B cell (primary cell): ENCODE measurements around the gene PLCB1. TPM values are rescaled to one million over a fixed set of nuclear protein-coding genes. Genes with fewer than 3 reads are reported as not detected.

Experiments used
- ATAC-seq: fragments of 200-7000 bp; cut with Tn5 transposase; one replicate; pipeline ENCODE4 v1.10.0; 2021; ENCODE audit warnings: low read depth, mild to moderate bottlenecking, moderate number of reproducible peaks, moderate library complexity
- CTCF ChIA-PET: fragments of 350-600 bp; sonication (Branson Sonifier 250); formaldehyde crosslinking; loops from one replicate; lab custom pipeline; 2021; ENCODE audit warnings: antibody characterized with exemption, inconsistent platforms; lab: Charles Lee
- POLR2A ChIA-PET: fragments of 350-600 bp; sonication (Branson Sonifier 250); formaldehyde crosslinking; loops from one replicate; lab custom pipeline; 2021; ENCODE audit warnings: antibody characterized with exemption; lab: Charles Lee
- DNase-seq: peaks from one replicate; pipeline ENCODE4 v3.0.0; 2013
- H2AFZ ChIP-seq: 2 replicates; pipeline ENCODE4 v1.6.1; 2012; ENCODE audit warnings: mild to moderate bottlenecking, low read depth, low read length; ENCODE audit not compliant: insufficient read depth, poor library complexity, severe bottlenecking
- H3K27ac ChIP-seq, 2 donors: 1 replicate in 1 of 2; 2 replicates in 1 of 2; pipeline ENCODE4 v1.5.1; 2012 to 2013; ENCODE audit warnings: low read length in 2 of 2, mild to moderate bottlenecking in 2 of 2, moderate library complexity in 1 of 2
- H3K27me3 ChIP-seq, 4 experiments: fragments of 200-600 bp in 1 of 4; sonication (generic) in 1 of 4; replicated peaks in 1 of 4; 1 replicate in 2 of 4; 2 replicates in 2 of 4; pipeline versions ENCODE4 v1.6.1 to v1.7.0; 2013 to 2016; ENCODE audit warnings: low read length in 3 of 4, mild to moderate bottlenecking in 2 of 4, mixed read lengths in 1 of 4, moderate library complexity in 1 of 4; ENCODE audit not compliant: insufficient read depth in 4 of 4, control insufficient read depth in 3 of 4; ENCODE audit errors: control extremely low read depth in 1 of 4
- H3K36me3 ChIP-seq, 2 experiments: replicated peaks in 1 of 2; 1 replicate in 1 of 2; 2 replicates in 1 of 2; pipeline versions ENCODE4 v1.6.1 to v1.7.1; 2013; ENCODE audit warnings: low read length in 1 of 2; ENCODE audit not compliant: insufficient read depth in 2 of 2, control insufficient read depth in 1 of 2; ENCODE audit errors: control extremely low read depth in 1 of 2, extremely low read depth in 1 of 2
- H3K4me1 ChIP-seq, 2 donors: fragments of 200-600 bp in 1 of 2; sonication (generic) in 1 of 2; 1 replicate in 1 of 2; 2 replicates in 1 of 2; pipeline versions ENCODE4 v1.5.1 to v1.6.1; 2013 to 2017; ENCODE audit warnings: low read length in 2 of 2; ENCODE audit not compliant: control insufficient read depth in 2 of 2, insufficient read depth in 2 of 2
- H3K4me2 ChIP-seq: replicated peaks from 2 replicates; pipeline ENCODE3; 2012; ENCODE audit warnings: mild to moderate bottlenecking, low read depth, low read length; ENCODE audit not compliant: poor library complexity, severe bottlenecking
- H3K4me3 ChIP-seq, 5 experiments: fragments of 200-600 bp in 1 of 5; sonication (generic) in 1 of 5; 1 replicate in 3 of 5; 2 replicates in 2 of 5; pipeline versions ENCODE4 v1.5.1 to v1.7.0; 2011 to 2016; ENCODE audit warnings: low read length in 4 of 5, mild to moderate bottlenecking in 4 of 5, low read depth in 2 of 5, control low read depth in 1 of 5, moderate library complexity in 1 of 5; ENCODE audit not compliant: insufficient read depth in 1 of 5; ENCODE audit errors: control extremely low read depth in 1 of 5, extremely low read depth in 1 of 5
- H3K79me2 ChIP-seq: fragments of 200-600 bp; sonication (generic); one replicate; pipeline ENCODE4 v1.6.0; 2016; ENCODE audit warnings: low read length; ENCODE audit not compliant: control insufficient read depth, insufficient read depth
- H3K9ac ChIP-seq: fragments of 200-600 bp; sonication (generic); 2 replicates; pipeline ENCODE4 v1.6.1; 2017; ENCODE audit warnings: mild to moderate bottlenecking, low read length, moderate library complexity
- H3K9me3 ChIP-seq, 3 donors: one replicate each; pipeline versions ENCODE4 v1.6.1 to v1.7.1; 2013; ENCODE audit warnings: low read length in 2 of 3; ENCODE audit not compliant: control insufficient read depth in 2 of 3, insufficient read depth in 1 of 3; ENCODE audit errors: control extremely low read depth in 1 of 3
- H4K20me1 ChIP-seq: 2 replicates; pipeline ENCODE4 v1.6.0; 2012; ENCODE audit warnings: mild to moderate bottlenecking, low read length; ENCODE audit not compliant: insufficient read depth, control insufficient read depth, poor library complexity, severe bottlenecking
- H3K27ac Mint-ChIP-seq: one replicate; pipeline ENCODE4 v1.8.0; 2021; ENCODE audit warnings: mixed read lengths
- H3K27me3 Mint-ChIP-seq: one replicate; pipeline ENCODE4 v1.8.0; 2021; ENCODE audit warnings: mixed read lengths
- H3K4me1 Mint-ChIP-seq: one replicate; pipeline ENCODE4 v1.8.0; 2021; ENCODE audit warnings: mixed read lengths
- H3K4me3 Mint-ChIP-seq: one replicate; pipeline ENCODE4 v1.8.0; 2021; ENCODE audit warnings: mixed read lengths
- H3K9me3 Mint-ChIP-seq: one replicate; pipeline ENCODE4 v1.8.0; 2022; ENCODE audit warnings: mixed read lengths; ENCODE audit not compliant: insufficient read depth
- EZH2 ChIP-seq: IDR thresholded peaks from 2 replicates; pipeline ENCODE4 v1.6.1; 2012; ENCODE audit warnings: borderline replicate concordance, low read depth, mild to moderate bottlenecking, moderate library complexity, low read length; ENCODE audit not compliant: insufficient read depth, poor library complexity, severe bottlenecking
- WGBS: methylation state at CpG from one replicate; pipeline ENCODE4 v1.1.5; 2013; ENCODE audit warnings: missing lambda C conversion rate; ENCODE audit not compliant: insufficient coverage; 5-methylcytosine and 5-hydroxymethylcytosine counted together
- intact Hi-C: fragments of 100-400 bp; cut with micrococcal nuclease; formaldehyde crosslinking; loops from one replicate; pipeline ENCODE4 v1.10.0; 2022
- polyA plus RNA-seq: library from polyadenylated mRNA; depleted of rRNA; stranded (reverse); fragments of >200 nt; gene quantifications from 2 replicates; pipeline ENCODE4 v1.2.3, GENCODE V29; 2012
- total RNA-seq, 2 donors: library from RNA; stranded (reverse); fragments of 120-200 nt in 1 of 2; gene quantifications; 1 replicate in 1 of 2; 2 replicates in 1 of 2; pipeline versions ENCODE4 v1.2.3 to v1.2.4, GENCODE V29; 2013 to 2022
- TF ChIP-seq, protein P1 (sequence below): fragments of 200-600 bp; IDR thresholded peaks from one replicate; pipeline ENCODE4 v1.8.0; 2022; ENCODE audit warnings: antibody characterized with exemption, mild to moderate bottlenecking

The PLCB1 gene
- total and polyA plus RNA-seq, 2 donors (not counting 1 experiment from before 2014, with no cell fraction given) = 0.18 to 0.47 TPM

- Histone ChIP-seq H3K79me2 (no peaks in the 10 kb centered on the region), H3K4me2 (no peak overlapping the region), H4K20me1 (no peaks in the 10 kb centered on the region), H3K9ac (no peak overlapping the region), H3K4me3 (no peak overlapping the region), H3K27ac (no peak overlapping the region), H3K9me3 (no peaks in the 10 kb centered on the region), H3K27me3 (no peaks in the 10 kb centered on the region), H2AFZ (no peak overlapping the region), H3K36me3 (no peaks in the 10 kb centered on the region), H3K4me1 (no peaks in the 10 kb centered on the region)
- CTCF ChIA-PET = no interaction called here
- peaks cover 14% of the 10 kb centered on the region for H3K27me3 Mint-ChIP-seq
- no peak for TF ChIP-seq EZH2
- TF ChIP-seq, protein P1, sequence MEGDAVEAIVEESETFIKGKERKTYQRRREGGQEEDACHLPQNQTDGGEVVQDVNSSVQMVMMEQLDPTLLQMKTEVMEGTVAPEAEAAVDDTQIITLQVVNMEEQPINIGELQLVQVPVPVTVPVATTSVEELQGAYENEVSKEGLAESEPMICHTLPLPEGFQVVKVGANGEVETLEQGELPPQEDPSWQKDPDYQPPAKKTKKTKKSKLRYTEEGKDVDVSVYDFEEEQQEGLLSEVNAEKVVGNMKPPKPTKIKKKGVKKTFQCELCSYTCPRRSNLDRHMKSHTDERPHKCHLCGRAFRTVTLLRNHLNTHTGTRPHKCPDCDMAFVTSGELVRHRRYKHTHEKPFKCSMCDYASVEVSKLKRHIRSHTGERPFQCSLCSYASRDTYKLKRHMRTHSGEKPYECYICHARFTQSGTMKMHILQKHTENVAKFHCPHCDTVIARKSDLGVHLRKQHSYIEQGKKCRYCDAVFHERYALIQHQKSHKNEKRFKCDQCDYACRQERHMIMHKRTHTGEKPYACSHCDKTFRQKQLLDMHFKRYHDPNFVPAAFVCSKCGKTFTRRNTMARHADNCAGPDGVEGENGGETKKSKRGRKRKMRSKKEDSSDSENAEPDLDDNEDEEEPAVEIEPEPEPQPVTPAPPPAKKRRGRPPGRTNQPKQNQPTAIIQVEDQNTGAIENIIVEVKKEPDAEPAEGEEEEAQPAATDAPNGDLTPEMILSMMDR = no peak
- no peaks in the 10 kb centered on the region for H3K4me1 Mint-ChIP-seq
- POLR2A ChIA-PET = no interaction called here
- H3K27ac Mint-ChIP-seq = no peak overlapping the region
- WGBS = no CpG with 5 or more reads among the region's 2 CpGs
- no peak overlapping the region for H3K4me3 Mint-ChIP-seq
- H3K9me3 Mint-ChIP-seq = no peaks in the 10 kb centered on the region
- intact Hi-C loops = no loop called here
- no peak for ATAC-seq
- DNase-seq = no peak
Measured at GRCh38 chr20:8094850-8095249, 37.2 kb upstream of the PLCB1 start.

- no peak overlapping the region for H2AFZ ChIP-seq
- TF ChIP-seq, protein P1 = no peak
- TF ChIP-seq EZH2 = no peak
- no peaks in the 10 kb centered on the region for H3K36me3 ChIP-seq
- CTCF ChIA-PET = no interaction called here
- no peaks in the 10 kb centered on the region for H3K4me1 ChIP-seq
- H4K20me1 ChIP-seq = no peaks in the 10 kb centered on the region
- 92% methylated on average over 2 of the region's 5 CpGs for WGBS
- H3K4me2 ChIP-seq = no peak overlapping the region
- H3K79me2 ChIP-seq = no peaks in the 10 kb centered on the region
- H3K27ac ChIP-seq = no peak overlapping the region
- no peak for ATAC-seq
- intact Hi-C loops = no loop called here
- Mint-ChIP-seq H3K27ac (no peak overlapping the region), H3K4me3 (no peak overlapping the region), H3K4me1 (no peaks in the 10 kb centered on the region), H3K27me3 (peaks cover 12% of the 10 kb centered on the region), H3K9me3 (no peaks in the 10 kb centered on the region)
- POLR2A ChIA-PET = no interaction called here
- no peak overlapping the region for H3K4me3 ChIP-seq
- no peaks in the 10 kb centered on the region for H3K9me3 ChIP-seq
- DNase-seq = no peak
- H3K27me3 ChIP-seq = no peaks in the 10 kb centered on the region
- H3K9ac ChIP-seq = no peak overlapping the region
Measured at GRCh38 chr20:8095648-8096572, 36.2 kb upstream of the PLCB1 start.
